ENCODE data around the gene SF3B2.

The SF3B2 gene

DNA sequence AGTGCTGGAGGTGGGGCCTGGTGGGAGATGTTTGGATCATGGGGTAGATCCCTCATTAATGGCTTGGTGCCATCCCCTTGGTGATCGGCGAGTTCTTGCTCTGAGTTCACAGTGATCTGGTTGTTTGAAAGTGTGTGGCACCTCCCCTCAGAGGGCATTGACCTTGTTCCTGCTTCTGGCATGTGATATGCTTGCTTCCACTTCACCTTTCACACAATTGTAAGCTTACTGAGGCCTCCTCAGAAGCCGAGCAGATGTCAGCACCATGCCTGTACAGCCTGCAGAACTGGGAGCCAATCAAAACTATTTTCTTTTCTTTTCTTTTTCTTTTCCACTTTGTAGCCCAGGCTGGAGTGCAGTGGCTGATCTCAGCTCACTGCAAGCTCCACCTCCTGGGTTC is 14.8 kb upstream of the SF3B2 start:
- Mint-ChIP-seq H3K27ac (no peak overlapping the region), H3K4me3 (no peak overlapping the region), H3K4me1 (no peaks in the 10 kb centered on the region), H3K36me3 (no peaks in the 10 kb centered on the region), H3K27me3 (no peaks in the 10 kb centered on the region), H3K9me3 (no peaks in the 10 kb centered on the region)
- ATAC-seq: no peak

DNA sequence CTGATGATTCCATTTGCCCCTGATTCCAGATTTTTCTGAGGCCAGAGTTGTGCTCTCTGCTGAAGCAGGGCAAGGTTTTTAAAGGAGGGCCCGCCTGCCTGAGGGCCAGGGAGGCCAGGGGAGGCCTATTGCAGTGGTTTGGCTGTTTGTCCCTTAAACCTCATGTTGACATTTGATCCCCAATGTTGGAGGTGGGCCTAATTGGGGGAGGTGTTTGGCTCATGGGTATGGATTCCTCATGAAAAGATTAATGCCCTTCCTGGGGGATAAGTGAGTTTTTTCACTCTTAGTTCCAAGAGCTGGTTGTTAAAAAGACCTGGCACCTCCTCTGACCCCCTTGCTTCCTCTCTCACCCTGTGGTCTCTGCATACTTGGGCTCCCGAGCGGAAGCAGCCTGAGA is 12.4 kb upstream of the SF3B2 start:
- Mint-ChIP-seq H3K9me3 (no peaks in the 10 kb centered on the region), H3K27ac (no peak overlapping the region), H3K4me1 (peaks cover 4% of the 10 kb centered on the region), H3K27me3 (no peaks in the 10 kb centered on the region), H3K4me3 (no peak overlapping the region), H3K36me3 (no peaks in the 10 kb centered on the region)
- no peak for ATAC-seq

DNA sequence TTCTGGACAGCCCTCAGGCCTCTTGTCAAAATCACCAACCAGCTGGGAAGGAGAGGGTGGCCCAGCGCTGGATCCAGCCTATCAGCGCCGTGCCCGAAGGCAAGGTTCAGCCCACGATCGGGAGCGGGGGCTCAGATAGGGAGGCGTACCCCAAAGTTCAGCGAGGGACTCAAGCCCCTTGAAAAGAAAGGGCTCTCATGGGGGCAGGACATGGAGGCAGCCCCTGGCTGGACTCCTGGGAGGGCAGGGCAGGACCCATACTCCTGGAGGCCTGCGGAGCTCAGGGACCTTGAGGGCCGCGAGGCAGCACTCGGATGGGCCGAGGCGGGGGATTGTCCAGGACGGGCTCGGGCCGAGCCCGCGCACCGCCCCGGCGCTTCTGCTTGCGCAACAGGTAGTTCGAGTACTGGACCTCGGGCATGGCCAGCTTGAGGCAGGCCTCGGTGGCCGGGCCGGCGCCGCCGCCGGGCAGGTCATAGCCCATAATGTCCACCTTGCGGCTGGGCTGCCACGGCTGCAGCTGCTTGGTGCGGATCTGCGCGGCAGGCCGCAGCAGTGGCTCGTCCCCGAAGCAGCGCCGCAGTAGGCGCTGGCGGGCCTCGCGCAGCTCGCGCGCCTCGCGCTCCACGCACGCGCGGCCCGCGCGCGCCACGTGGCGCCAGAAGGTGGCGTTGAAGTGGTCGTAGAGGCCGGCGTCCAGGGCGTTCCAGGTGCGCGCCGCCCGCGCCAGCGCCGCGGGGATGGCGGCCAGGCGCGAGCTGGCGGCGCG is 9.8 kb upstream of the SF3B2 start:
- Mint-ChIP-seq H3K27ac (no peak overlapping the region), H3K36me3 (no peaks in the 10 kb centered on the region), H3K9me3 (no peaks in the 10 kb centered on the region), H3K27me3 (no peaks in the 10 kb centered on the region), H3K4me1 (peaks cover 17% of the 10 kb centered on the region), H3K4me3 (no peak overlapping the region)
- ATAC-seq: no peak

DNA sequence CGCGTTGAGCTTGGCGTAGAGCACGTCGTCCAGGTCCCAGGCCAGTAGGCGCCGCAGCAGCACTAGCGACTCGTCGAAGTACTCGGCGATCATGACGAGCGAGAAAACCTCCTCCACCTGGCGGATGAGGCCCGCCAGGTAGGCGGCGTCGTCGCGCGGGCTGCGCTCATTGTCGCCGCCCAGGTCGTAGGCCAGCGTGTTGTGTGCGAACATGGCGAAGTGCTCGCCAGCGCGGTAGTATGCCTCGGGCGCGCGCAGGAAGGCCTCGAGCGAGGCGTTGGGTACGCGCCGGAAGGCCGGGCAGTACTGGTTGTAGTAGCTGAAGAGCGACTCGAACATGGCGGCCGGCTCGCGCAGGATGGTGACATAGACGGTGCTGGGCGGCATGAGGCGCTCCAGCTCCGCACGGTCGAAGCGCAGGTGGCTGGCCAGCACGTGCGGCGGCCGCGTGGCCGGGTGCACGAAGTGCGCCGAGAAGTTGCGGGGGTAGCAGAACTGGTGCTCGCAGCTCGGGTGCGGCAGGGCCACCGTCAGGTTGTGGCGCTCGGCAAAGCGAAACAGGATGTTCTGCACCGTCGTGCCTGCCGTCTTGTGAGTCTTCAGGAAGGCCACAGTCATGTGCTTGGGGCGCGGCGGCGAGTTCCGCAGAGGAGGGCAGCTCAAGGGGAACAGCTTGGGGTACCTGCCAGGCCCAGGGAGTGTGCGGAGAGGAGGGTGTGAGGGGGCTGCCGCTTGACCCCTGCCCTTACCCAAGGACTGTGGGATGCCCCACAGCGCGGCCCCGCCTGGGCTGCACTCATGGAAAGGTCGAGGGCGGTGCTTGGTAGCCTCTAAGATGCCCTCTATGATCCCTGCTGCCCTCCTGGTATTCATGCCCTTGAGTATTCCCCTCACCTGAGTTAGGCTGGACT is 8.9 kb upstream of the SF3B2 start:
- Mint-ChIP-seq H3K4me1 (peaks cover 17% of the 10 kb centered on the region), H3K4me3 (no peak overlapping the region), H3K27ac (no peak overlapping the region), H3K9me3 (no peaks in the 10 kb centered on the region), H3K36me3 (no peaks in the 10 kb centered on the region), H3K27me3 (peaks cover 1% of the 10 kb centered on the region)
- no peak for ATAC-seq

DNA sequence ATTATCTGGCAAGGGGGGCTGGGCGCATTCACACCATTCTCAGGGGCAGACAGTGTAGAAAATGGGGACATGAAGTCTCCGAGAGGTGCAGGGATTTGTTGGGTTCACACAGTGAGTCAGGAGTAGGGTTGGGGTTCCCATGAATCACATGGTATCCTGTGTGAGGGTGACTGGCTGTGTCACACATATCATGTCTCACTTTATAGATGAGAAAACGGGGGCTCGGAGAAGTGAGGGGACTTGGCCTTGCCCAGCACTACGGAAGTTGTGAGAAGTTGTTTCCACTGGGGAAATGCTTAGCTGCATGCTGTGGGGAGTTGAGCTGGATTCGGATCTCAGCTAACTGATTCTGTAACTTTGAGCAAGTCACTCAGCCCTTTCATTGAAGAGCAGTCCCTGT is 7.4 kb upstream of the SF3B2 start:
- ATAC-seq: peak; percentile 2
- H3K9me3 Mint-ChIP-seq: no peaks in the 10 kb centered on the region
- H3K4me1 Mint-ChIP-seq: peaks cover 22% of the 10 kb centered on the region
- no peak overlapping the region for H3K27ac Mint-ChIP-seq
- peaks cover 16% of the 10 kb centered on the region for H3K27me3 Mint-ChIP-seq
- H3K36me3 Mint-ChIP-seq: no peaks in the 10 kb centered on the region
- peak overlapping the region; percentile 45 for H3K4me3 Mint-ChIP-seq

DNA sequence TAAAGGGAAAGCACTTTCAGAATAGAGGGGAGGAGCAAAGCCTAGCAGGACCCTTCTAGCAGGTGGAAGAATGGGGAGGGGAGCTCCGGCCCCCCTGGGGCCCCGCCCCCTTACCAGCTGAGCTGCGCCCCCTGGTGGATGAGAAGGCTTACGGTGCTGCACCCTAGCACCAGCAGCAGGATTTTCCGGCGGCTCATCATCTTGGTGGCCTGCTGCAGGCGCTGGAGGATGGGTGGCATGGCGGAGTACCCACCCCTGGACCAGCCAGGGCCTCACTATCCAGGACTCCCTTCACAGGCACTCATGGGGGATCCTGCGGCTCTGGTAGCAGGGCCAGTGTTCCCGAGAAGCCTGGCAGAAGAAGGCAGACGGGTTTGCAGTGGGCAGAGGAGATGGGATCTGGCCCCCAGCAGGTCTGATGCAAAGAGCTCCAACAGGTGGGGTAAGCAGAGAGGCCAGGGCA is 7.0 kb upstream of the SF3B2 start:
- ATAC-seq: peak; percentile 90
- no peaks in the 10 kb centered on the region for H3K36me3 Mint-ChIP-seq
- H3K4me1 Mint-ChIP-seq: peaks cover 23% of the 10 kb centered on the region
- peak overlapping the region; percentile 45 for H3K4me3 Mint-ChIP-seq
- no peaks in the 10 kb centered on the region for H3K9me3 Mint-ChIP-seq
- no peak overlapping the region for H3K27ac Mint-ChIP-seq
- peaks cover 18% of the 10 kb centered on the region for H3K27me3 Mint-ChIP-seq

DNA sequence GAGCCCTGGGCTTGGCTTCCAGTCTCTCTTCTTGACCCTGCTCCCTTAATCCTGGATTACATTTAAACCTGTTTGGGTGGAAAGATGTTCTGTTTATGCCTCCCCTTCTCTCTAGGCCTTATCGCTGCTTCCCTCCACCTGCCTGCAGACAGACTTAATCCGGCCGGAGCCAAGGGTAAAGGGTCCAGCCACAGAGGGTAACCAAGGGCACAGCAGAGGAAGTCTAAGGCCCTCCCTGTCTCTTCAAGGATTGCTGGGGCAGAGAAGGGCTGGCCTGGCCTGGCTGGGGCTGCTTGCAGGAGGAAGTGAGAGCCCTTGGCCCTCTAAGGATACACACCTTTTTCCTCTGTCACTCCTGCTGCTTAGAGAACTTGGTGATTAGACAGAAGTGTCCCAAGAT is 5.3 kb upstream of the SF3B2 start:
- Mint-ChIP-seq H3K9me3 (no peaks in the 10 kb centered on the region), H3K4me1 (peaks cover 34% of the 10 kb centered on the region), H3K27ac (no peak overlapping the region), H3K4me3 (no peak overlapping the region), H3K36me3 (no peaks in the 10 kb centered on the region), H3K27me3 (peaks cover 18% of the 10 kb centered on the region)
- ATAC-seq: no peak

DNA sequence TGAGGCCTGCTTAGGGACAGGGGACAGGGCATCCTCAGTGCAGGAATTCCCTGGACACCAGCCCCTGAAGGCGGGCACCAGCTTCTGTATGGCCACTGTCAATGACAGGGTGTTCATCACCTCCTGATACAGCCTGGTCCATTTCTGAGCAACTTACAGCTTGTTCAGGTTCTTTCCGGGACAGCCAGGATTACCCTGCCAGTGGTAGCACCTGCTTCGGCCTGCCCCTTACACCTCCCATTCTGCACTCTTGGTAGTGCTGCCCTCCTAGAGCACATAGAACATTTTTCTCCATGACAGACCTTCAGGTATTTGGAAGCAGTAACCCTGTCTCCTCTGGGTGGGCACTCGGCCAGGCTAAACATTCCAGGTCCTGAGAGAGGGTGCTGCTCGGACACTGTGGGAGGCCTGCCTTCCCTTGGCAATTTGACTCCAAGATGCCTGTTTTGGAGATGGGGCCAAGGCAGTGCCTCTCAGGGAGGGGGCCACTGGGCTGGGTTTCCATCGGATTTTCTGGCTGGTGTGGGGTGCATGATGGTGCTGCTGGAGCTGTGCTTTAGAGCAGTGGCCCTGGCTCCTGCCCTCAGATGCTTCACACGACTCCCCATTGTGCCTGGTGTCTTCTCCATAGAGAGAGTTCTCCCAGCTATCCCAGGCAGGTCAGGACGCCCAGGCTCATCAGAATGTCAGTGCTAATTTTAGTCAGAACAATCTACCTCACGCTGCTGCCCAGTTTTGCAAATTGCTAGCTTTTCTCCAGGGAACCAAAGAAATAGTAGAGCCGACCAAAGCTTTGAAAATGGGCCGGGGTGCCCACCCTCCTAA is 4.4 kb upstream of the SF3B2 start:
- Mint-ChIP-seq H3K27me3 (peaks cover 18% of the 10 kb centered on the region), H3K36me3 (peaks cover 5% of the 10 kb centered on the region), H3K9me3 (no peaks in the 10 kb centered on the region), H3K4me3 (no peak overlapping the region), H3K4me1 (peaks cover 40% of the 10 kb centered on the region), H3K27ac (no peak overlapping the region)
- no peak for ATAC-seq

DNA sequence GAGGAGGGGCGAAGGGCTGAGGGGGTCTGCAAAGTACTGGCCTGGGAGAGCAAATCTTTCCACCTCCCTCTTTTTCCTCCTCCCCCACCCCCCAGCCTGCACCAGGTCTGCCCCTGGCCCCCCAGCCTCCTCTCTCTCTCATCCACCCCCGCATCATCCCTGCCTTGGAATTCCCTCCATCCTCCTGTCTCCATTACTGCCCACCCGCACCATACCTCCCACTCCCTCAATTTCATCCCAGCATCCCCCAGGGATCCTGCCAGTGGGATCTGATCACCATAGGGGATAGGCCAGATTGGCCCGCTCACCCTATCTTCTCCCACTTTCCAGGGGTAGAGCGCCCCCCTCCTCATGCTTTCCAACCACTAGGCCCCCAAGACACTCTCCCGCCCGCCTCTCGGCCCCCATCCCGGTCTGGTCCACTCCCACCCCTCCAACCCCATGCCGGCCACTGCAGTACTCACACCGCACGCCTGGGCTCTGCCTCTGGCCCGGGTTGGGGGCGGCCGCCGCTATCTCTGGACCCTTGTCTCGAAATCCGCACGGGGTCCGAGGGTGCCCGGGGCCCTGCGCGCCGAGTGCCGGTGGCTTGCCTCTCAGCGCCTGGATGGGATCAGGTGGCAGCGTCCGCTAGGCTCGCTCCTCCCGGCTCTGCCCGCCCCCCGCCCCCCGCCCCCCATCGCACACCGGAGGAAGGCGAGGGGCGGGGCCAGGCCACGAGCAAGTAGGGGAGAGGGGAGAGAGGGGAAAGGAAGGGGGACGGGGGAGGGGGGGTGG is 3.4 kb upstream of the SF3B2 start, which contains the start of gene GAL3ST3:
Gene GAL3ST3, minus strand, starts transcription at position 615 of the 777 bp plus-strand sequence. CDS start 3,746 bp downstream, outside the sequence.
- no peak for ATAC-seq
- peaks cover 18% of the 10 kb centered on the region for H3K27me3 Mint-ChIP-seq
- peak within 1 kb of the TSS; percentile 94 for H3K27ac Mint-ChIP-seq
- H3K4me3 Mint-ChIP-seq: no peak within 1 kb of the TSS
- H3K4me1 Mint-ChIP-seq: peaks cover 47% of the 10 kb centered on the region
- H3K36me3 Mint-ChIP-seq: peaks cover 5% of the 10 kb centered on the region
- no peaks in the 10 kb centered on the region for H3K9me3 Mint-ChIP-seq

DNA sequence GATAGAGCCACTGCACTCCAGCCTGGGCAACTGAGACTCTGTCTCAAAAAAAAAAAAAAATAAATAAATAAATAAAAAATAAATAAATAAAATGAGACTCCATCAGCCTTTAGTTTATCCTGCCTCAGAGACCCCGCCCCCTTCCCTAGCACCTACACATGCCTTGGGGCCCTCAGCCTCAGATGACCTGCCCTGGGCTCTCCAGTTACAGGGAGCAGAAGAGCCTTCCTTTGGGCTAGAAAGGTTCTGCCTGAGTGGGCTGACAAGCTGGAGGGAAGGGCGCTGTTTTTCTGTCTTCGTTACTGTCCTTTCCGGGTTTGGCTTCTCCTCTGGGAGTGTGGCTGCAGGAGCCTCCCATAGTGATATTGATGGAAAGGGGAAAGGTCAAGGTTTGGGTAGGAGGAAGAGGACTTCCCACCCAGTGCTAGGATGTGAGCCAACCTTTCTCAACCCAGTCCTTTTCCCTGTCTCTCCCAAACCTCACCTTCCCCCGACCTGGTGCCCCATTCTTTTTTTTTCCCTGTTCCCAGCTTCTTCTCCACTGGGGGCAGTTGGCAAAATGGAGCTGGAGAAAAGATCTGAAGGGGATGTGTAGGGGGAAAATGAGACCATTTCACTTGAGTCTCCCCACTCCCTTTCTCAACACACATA is 1.5 kb upstream of the SF3B2 start:
- H3K27ac Mint-ChIP-seq: peak overlapping the region; percentile 94
- no peaks in the 10 kb centered on the region for H3K9me3 Mint-ChIP-seq
- no peak for ATAC-seq
- H3K36me3 Mint-ChIP-seq: peaks cover 19% of the 10 kb centered on the region
- H3K4me3 Mint-ChIP-seq: peak overlapping the region; percentile 99
- peaks cover 18% of the 10 kb centered on the region for H3K27me3 Mint-ChIP-seq
- H3K4me1 Mint-ChIP-seq: peaks cover 37% of the 10 kb centered on the region

DNA sequence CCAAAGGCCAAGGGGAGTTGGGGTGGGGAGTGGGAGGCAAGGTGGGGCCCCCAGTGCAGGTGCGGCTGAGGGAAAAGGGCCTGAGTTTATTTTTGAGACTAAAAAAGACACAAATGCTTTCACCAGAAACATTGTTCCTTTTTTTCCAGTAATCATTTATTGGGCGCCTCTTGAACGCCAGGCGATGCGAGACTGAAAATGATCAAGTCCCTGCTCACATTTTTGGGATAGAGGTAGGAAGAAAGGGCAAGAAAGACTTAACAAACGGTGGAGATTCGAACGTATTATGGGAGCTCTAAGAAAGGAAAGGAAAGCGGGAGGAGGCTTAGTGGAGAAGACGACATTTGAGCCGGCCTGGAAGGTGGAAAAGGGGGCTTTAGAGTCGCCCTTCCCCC is 796 bp upstream of the SF3B2 start:
- Mint-ChIP-seq H3K4me3 (peak overlapping the region; percentile 99), H3K36me3 (peaks cover 26% of the 10 kb centered on the region), H3K27me3 (peaks cover 18% of the 10 kb centered on the region), H3K4me1 (peaks cover 35% of the 10 kb centered on the region), H3K9me3 (no peaks in the 10 kb centered on the region), H3K27ac (peak overlapping the region; percentile 94)
- no peak for ATAC-seq

DNA sequence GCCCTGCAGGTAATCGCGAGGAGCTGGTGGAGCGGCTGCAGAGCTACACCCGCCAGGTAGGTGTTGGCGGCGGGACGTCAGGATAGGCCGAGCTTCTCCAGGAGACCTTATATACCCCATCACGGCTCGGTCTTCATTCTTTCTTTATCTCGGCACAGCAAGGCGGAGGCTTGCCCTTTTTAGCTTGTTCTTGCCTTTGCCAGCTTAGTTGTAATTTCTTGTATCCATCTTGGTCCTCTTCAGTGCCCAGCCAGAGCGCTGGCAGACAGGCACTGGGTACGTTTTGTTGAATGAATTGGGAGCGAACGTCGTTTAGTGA is 459 bp downstream of the SF3B2 start:
- Mint-ChIP-seq H3K9me3 (no peaks in the 10 kb centered on the region), H3K4me1 (peaks cover 35% of the 10 kb centered on the region), H3K4me3 (peak overlapping the region; percentile 99), H3K36me3 (peaks cover 38% of the 10 kb centered on the region), H3K27me3 (peaks cover 18% of the 10 kb centered on the region), H3K27ac (peak overlapping the region; percentile 94)
- no peak for ATAC-seq

DNA sequence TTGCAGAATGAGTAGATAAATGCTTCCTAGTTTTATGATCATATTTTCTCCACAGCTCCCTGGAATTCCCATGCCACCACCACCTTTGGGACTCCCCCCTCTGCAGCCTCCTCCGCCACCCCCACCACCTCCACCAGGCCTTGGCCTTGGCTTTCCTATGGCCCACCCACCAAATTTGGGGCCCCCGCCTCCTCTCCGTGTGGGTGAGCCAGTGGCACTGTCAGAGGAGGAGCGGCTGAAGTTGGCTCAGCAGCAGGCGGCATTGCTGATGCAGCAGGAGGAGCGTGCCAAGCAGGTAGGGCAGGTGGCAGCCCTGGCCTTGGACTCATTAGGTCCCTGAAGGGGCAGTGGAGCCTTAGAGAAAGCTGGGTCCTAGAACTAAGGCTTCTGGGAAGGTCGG is 2.9 kb downstream of the SF3B2 start:
- H3K4me1 Mint-ChIP-seq: peaks cover 39% of the 10 kb centered on the region
- H3K27ac Mint-ChIP-seq: no peak overlapping the region
- H3K27me3 Mint-ChIP-seq: no peaks in the 10 kb centered on the region
- ATAC-seq: no peak
- H3K9me3 Mint-ChIP-seq: no peaks in the 10 kb centered on the region
- H3K4me3 Mint-ChIP-seq: no peak overlapping the region
- peaks cover 62% of the 10 kb centered on the region for H3K36me3 Mint-ChIP-seq

DNA sequence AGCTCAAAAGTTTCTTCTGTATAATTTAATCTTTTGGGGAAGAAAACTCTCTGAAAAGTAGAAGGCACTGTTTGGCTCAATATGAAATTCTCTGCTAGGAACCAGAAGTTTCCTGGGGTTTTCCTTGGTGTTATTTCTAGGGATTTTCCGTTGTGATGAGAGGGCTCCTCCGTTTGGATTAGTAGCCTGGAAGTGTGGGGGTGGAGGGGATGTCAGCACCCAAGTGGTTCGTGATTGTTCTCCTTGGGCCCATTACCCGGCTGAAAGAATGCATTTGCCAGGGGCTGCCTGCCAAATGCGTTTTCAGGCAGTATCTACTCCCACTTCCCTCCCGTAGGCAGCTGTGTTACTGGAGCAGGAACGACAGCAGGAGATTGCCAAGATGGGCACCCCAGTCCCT is 4.3 kb downstream of the SF3B2 start:
- Mint-ChIP-seq H3K27ac (no peak overlapping the region), H3K4me1 (peaks cover 43% of the 10 kb centered on the region), H3K36me3 (peaks cover 77% of the 10 kb centered on the region)

More for the DNA sequence above, 4.3 kb downstream of the SF3B2 start:
- H3K27me3 Mint-ChIP-seq: no peaks in the 10 kb centered on the region
- H3K4me3 Mint-ChIP-seq: no peak overlapping the region
- H3K9me3 Mint-ChIP-seq: no peaks in the 10 kb centered on the region
- no peak for ATAC-seq

Measured in stimulated activated memory B cell treated with anti-CD40 and anti-IgM and Interleukin-4, amounts not matched to agents 10 μg/mL and 1 μg/mL and 100 μg/mL, for 72 hours (primary cell).